ENCODE data around the gene SASH1.

DNA sequence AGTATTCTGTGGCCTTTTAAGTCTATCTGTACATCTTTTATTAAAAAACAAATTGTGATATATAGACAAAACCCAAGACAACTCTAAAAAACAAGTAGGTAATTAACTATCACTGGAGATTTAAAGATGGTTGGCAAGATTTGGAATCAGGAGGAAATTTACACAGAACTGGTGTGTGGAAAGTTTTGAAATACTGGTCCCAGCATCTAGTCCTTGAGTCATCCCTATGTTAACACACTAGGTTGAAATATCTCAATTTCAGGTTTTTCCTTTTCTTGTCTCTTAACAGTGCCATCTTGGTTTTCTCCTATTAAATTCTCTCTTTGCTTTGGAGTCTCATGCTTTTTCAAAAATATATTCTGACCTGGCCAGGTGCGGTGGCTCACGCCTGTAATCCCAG is 27.5 kb downstream of the SASH1 start:
- TF ChIP-seq POLR2AphosphoS5 (IDR thresholded peaks at IDR 0.05; ENCODE audit: low read depth, low read length) = no peak
- TF ChIP-seq CTCF (IDR thresholded peaks at IDR 0.05) = no peak
- TF ChIP-seq TCF7L2 (IDR thresholded peaks at IDR 0.05; ENCODE audit: low read depth, low read length) = no peak
- no peak for TF ChIP-seq SIN3A (IDR thresholded peaks at IDR 0.05; ENCODE audit: borderline replicate concordance, insufficient read depth, low read depth, low read length)
- no peak for TF ChIP-seq REST (IDR thresholded peaks at IDR 0.05; ENCODE audit: insufficient read depth in 1 of 2, low read depth in 2 of 2, low read length in 1 of 2)
